Measurements from ENCODE around the gene PDGFRA.
A peak's percentile ranks its signal among the peaks of the same experiment; 100 is the strongest.

PDGFRA gene

DNA sequence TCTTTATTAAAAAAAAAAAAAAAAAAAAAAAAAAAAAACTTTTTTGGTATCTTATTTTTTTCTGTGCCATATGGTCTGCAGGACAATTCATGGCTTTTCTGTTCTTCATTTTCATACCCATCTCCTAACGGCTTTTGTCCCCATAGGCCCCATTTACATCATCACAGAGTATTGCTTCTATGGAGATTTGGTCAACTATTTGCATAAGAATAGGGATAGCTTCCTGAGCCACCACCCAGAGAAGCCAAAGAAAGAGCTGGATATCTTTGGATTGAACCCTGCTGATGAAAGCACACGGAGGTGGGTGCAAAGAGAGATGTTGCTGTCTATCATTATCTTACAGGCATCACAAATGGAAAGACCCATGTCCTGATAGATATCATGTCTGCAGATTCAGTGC lies 49.1 kb downstream of the PDGFRA start:
- H3K4me3 ChIP-seq (ENCODE audit: low read length): no peak overlapping the region
- DNase-seq (ENCODE audit: low read depth): no peak
- TF ChIP-seq, protein P1, sequence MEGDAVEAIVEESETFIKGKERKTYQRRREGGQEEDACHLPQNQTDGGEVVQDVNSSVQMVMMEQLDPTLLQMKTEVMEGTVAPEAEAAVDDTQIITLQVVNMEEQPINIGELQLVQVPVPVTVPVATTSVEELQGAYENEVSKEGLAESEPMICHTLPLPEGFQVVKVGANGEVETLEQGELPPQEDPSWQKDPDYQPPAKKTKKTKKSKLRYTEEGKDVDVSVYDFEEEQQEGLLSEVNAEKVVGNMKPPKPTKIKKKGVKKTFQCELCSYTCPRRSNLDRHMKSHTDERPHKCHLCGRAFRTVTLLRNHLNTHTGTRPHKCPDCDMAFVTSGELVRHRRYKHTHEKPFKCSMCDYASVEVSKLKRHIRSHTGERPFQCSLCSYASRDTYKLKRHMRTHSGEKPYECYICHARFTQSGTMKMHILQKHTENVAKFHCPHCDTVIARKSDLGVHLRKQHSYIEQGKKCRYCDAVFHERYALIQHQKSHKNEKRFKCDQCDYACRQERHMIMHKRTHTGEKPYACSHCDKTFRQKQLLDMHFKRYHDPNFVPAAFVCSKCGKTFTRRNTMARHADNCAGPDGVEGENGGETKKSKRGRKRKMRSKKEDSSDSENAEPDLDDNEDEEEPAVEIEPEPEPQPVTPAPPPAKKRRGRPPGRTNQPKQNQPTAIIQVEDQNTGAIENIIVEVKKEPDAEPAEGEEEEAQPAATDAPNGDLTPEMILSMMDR (conservative IDR thresholded peaks at IDR 0.05; ENCODE audit: low read depth, low read length): no peak

DNA sequence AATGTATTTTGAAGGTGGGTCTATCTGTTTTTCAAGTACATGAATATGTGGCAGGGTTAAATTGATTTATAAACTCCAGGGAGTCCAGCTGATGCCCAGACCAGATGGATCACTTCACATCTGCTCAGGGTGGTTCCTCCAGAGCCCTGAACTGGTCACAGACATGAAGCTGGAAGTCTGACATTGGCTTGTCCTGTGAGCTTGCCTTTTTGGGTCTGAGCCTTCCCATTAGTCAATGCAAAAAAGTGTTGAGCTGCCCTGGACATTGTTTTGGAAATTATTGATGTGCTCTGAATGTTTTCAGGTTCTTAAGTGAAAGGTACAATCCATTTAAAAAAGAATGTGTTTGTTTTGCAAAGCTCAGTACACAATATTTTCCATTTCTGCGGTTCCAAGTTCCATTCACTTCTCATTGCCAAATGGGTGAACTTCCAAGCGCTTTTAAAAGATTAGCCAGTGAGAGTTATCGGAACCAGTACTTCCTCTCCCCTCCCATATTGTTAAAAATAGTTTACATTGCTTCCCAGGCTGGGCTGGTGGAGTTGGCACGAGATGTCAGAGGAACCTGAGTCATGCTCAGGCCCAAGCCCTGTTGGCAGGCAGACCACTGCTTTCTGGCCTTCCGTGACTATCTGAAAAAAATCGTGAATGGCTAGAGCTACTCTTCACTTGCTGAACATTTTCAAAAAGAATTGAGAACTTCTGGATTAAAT lies 52.1 kb downstream of the PDGFRA start:
- TF ChIP-seq, protein P1 (conservative IDR thresholded peaks at IDR 0.05; ENCODE audit: low read depth, low read length): no peak
- no peak overlapping the region for H3K4me3 ChIP-seq (ENCODE audit: low read length)
- peak; percentile 91 for DNase-seq (ENCODE audit: low read depth)

DNA sequence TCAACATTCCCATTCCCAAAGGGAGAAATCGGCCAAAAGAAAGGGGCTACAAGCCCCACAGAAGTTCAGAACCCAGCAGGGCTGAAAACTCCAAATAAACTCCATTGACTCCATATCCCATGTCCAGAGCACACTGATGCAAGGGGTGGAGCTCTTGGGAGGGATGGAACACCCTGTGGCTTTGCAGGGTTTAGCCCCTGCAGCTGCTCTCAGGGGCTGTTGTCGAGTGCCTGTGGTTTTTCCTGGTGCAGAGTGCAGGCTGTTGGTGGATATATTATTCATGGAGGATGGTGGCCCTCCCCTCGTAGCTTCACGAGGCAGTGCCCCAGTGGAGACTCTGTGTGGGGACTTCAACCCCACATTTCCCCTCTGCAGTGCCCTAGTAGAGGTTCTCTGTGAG lies 53.7 kb downstream of the PDGFRA start:
- no peak overlapping the region for H3K4me3 ChIP-seq (ENCODE audit: low read length)
- TF ChIP-seq, protein P1 (conservative IDR thresholded peaks at IDR 0.05; ENCODE audit: low read depth, low read length): no peak
- no peak for DNase-seq (ENCODE audit: low read depth)

DNA sequence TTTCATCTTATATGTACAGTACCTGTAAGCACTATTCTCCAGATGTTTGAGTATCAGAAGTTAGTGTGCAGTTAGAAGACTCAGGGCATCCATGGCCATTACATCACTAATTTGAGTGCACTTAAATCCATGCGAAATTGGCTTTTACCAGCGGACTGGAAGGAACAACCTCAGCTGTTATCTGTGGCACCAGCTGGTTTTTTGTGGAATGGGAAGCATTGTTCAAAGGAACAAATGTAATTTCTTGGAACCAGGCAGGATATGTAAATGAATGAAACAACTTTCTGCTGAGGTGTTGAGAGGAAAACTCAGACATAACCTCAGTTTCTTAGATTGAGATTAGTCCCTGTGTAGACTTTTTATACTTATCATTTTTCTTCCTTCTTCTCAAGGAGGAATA lies 60.2 kb downstream of the PDGFRA start:
- TF ChIP-seq, protein P1 (conservative IDR thresholded peaks at IDR 0.05; ENCODE audit: low read depth, low read length): no peak
- no peak for DNase-seq (ENCODE audit: low read depth)
- no peak overlapping the region for H3K4me3 ChIP-seq (ENCODE audit: low read length)

DNA sequence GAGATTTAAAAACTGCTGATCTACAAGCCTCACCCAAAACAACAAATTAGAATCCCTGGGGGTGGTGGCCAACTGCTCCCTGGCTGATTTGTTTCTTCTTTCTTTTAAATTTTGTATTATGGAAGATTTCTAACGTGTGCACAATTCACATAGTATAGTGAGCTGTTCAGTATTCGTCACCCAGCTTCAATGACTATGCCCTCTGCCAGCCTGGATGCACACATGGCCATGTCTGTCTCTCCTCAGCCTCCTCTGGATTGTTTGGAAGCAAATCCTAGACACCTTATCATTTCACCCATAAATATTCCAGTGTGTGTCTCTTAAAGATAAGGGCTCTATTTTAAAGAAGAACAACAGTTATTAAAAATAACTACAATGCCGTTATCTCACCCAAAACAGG lies 61.9 kb downstream of the PDGFRA start:
- TF ChIP-seq, protein P1 (conservative IDR thresholded peaks at IDR 0.05; ENCODE audit: low read depth, low read length): no peak
- no peak overlapping the region for H3K4me3 ChIP-seq (ENCODE audit: low read length)
- DNase-seq (ENCODE audit: low read depth): no peak

DNA sequence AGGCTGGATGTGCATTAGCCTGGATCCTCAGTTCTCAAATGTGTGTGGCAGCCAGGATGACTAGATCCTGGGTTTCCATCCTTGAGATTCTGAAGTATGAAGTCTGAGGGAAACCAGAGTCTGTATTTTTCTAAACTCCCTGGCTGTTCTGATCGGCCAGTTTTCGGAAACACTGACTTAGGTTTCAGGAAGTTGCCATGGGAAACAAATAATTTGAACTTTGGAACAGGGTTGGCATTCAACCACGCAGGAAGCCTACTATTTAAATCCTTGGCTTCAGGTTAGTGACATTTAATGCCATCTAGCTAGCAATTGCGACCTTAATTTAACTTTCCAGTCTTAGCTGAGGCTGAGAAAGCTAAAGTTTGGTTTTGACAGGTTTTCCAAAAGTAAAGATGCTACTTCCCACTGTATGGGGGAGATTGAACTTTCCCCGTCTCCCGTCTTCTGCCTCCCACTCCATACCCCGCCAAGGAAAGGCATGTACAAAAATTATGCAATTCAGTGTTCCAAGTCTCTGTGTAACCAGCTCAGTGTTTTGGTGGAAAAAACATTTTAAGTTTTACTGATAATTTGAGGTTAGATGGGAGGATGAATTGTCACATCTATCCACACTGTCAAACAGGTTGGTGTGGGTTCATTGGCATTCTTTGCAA lies 67.6 kb downstream of the PDGFRA start:
- DNase-seq (ENCODE audit: low read depth): no peak
- TF ChIP-seq, protein P1 (conservative IDR thresholded peaks at IDR 0.05; ENCODE audit: low read depth, low read length): no peak
- no peak overlapping the region for H3K4me3 ChIP-seq (ENCODE audit: low read length)

DNA sequence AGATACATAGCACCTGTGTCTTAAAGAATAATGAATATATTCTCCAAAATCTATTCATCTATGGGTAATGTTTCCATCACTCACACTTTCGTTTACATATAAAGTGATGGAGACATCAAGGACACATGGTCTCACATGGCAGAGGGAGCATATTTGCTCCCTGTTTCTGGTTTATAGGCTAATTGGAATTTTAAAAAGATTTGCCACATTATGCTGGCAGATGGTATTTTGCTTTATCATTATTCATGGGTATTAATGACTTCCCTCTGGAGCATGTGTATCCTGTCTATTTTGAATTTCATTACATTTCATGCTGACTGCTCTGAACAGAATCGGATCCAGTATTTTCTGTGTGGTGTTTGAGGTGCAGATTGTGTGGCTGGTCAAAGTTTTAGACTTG lies 79.0 kb downstream of the PDGFRA start:
- no peak overlapping the region for H3K4me3 ChIP-seq (ENCODE audit: low read length)
- DNase-seq (ENCODE audit: low read depth): no peak
- TF ChIP-seq, protein P1 (conservative IDR thresholded peaks at IDR 0.05; ENCODE audit: low read depth, low read length): no peak

All from retinal pigment epithelial cell (primary cell).